Measurements from ENCODE around the gene HYI. TPM values are rescaled to one million over a fixed set of nuclear protein-coding genes. Genes with fewer than 3 reads are reported as not detected.

The HYI gene
- total and polyA plus RNA-seq, 2 experiments from 2014 or later, result 15.5 to 65.2 TPM

DNA sequence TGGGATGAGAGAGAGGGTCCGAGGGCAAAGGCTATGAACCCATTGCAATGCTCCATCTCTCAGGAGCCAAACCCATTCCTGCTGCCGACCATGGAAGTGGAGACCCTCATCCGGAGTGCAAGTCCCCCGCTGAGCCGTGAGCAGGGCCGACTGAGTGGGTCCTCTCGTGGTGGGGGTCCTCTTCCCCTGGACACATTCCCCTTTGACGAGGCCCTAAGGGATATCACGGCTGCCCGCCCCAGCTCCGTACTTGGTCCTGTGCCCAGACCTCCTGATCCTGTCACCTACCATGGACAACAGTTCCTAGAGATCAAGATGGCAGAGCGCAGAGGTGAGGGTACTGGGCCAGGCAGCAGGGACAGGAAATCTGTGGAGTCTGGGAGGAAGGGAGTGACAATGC, 11.0 kb downstream of the HYI start:
- Histone ChIP-seq H3K4me3 (no peak overlapping the region), H3K27me3 (no peaks in the 10 kb centered on the region), H3K27ac (no peak overlapping the region), H3K36me3 (peaks cover 28% of the 10 kb centered on the region), H3K4me1 (ENCODE audit: low read depth) (peaks cover 13% of the 10 kb centered on the region), H3K9me3 (ENCODE audit: low read depth) (no peaks in the 10 kb centered on the region)
- DNase-seq (ENCODE audit: low read depth in 1 of 2, low spot score in 1 of 2), result no peak
- no peak for TF ChIP-seq CTCF (IDR thresholded peaks at IDR 0.05; ENCODE audit: low read depth, low read length)

- H3K27me3 ChIP-seq, result no peaks in the 10 kb centered on the region
- H3K36me3 ChIP-seq, result peaks cover 25% of the 10 kb centered on the region
- no peak overlapping the region for H3K27ac ChIP-seq
- no peaks in the 10 kb centered on the region for H3K9me3 ChIP-seq (ENCODE audit: low read depth)
- H3K4me3 ChIP-seq, result no peak overlapping the region
- TF ChIP-seq CTCF (IDR thresholded peaks at IDR 0.05; ENCODE audit: low read depth, low read length), result no peak
- H3K4me1 ChIP-seq (ENCODE audit: low read depth), result peaks cover 13% of the 10 kb centered on the region
- no peak for DNase-seq (ENCODE audit: low read depth in 1 of 2, low spot score in 1 of 2)
Measured at GRCh38 chr1:43441894-43442637, 11.7 kb downstream of the HYI start.

GRCh38 chr1:43441166-43441893, 12.4 kb downstream of the HYI start:
- H3K4me3 ChIP-seq, result no peak overlapping the region
- no peaks in the 10 kb centered on the region for H3K27me3 ChIP-seq
- no peaks in the 10 kb centered on the region for H3K9me3 ChIP-seq (ENCODE audit: low read depth)
- H3K4me1 ChIP-seq (ENCODE audit: low read depth), result peaks cover 13% of the 10 kb centered on the region
- DNase-seq (ENCODE audit: low read depth in 1 of 2, low spot score in 1 of 2), result no peak
- no peak for TF ChIP-seq CTCF (IDR thresholded peaks at IDR 0.05; ENCODE audit: low read depth, low read length)
- no peak overlapping the region for H3K27ac ChIP-seq
- H3K36me3 ChIP-seq, result peaks cover 23% of the 10 kb centered on the region

DNA sequence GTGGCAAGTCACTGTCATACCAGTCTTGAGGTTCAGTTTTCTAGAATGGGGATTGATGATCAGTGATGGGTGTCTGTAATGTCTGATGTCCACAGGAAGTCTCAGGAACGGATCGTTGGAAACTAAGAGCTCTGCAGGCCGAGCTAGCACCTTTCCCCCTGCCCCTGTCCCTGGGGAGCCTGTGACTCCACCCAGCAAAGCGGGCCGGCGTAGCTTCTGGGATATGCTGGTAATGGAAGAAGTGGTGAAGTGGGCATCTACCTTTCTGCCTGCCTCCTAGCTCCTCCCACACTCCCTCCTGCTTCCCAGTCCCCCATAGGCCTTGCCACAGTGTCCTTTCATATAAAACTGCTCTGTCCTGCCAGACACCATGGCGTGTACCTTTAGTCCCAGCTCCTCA, 13.4 kb downstream of the HYI start:
- Histone ChIP-seq H3K36me3 (peaks cover 21% of the 10 kb centered on the region), H3K4me3 (no peak overlapping the region), H3K9me3 (ENCODE audit: low read depth) (no peaks in the 10 kb centered on the region), H3K4me1 (ENCODE audit: low read depth) (peaks cover 17% of the 10 kb centered on the region), H3K27me3 (no peaks in the 10 kb centered on the region), H3K27ac (no peak overlapping the region)
- DNase-seq (ENCODE audit: low read depth in 1 of 2, low spot score in 1 of 2), result no peak
- no peak for TF ChIP-seq CTCF (IDR thresholded peaks at IDR 0.05; ENCODE audit: low read depth, low read length)

- H3K9me3 ChIP-seq (ENCODE audit: low read depth), result no peaks in the 10 kb centered on the region
- no peak overlapping the region for H3K4me3 ChIP-seq
- H3K4me1 ChIP-seq (ENCODE audit: low read depth), result peaks cover 12% of the 10 kb centered on the region
- TF ChIP-seq CTCF (IDR thresholded peaks at IDR 0.05; ENCODE audit: low read depth, low read length), result no peak
- H3K27me3 ChIP-seq, result no peaks in the 10 kb centered on the region
- DNase-seq (ENCODE audit: low read depth in 1 of 2, low spot score in 1 of 2), result no peak
- peaks cover 21% of the 10 kb centered on the region for H3K36me3 ChIP-seq
- no peak overlapping the region for H3K27ac ChIP-seq
Measured at GRCh38 chr1:43439781-43440180, 13.9 kb downstream of the HYI start.

Measured in cardiac muscle cell (in vitro differentiated cells and primary cell).